GM23248 (cell line): Measurements from ENCODE around the gene NDST4. TPM values are rescaled to one million over a fixed set of nuclear protein-coding genes. Genes with fewer than 3 reads are reported as not detected.

ENCODE experiments used
- DNase-seq: peaks from one replicate; pipeline ENCODE4 v3.0.0-alpha.2; 2015
- H2AFZ ChIP-seq: fragments of 200-600 bp; sonication (generic); 2 replicates; pipeline ENCODE4 v1.6.1; 2016; ENCODE audit warnings: antibody characterized with exemption
- H3F3A ChIP-seq: fragments of 200-600 bp; sonication (generic); 2 replicates; pipeline ENCODE4 v1.6.1; 2016; ENCODE audit warnings: mild to moderate bottlenecking, antibody characterized with exemption, mixed run types; ENCODE audit not compliant: insufficient read depth
- H3K27ac ChIP-seq: fragments of 200-600 bp; sonication (generic); 2 replicates; pipeline ENCODE4 v1.5.1; 2016; ENCODE audit warnings: mild to moderate bottlenecking
- H3K27me3 ChIP-seq: fragments of 200-600 bp; sonication (generic); replicated peaks from 2 replicates; pipeline ENCODE4 v1.6.1; 2016; ENCODE audit warnings: mild to moderate bottlenecking; ENCODE audit not compliant: insufficient read depth
- H3K36me3 ChIP-seq: fragments of 200-600 bp; sonication (generic); 2 replicates; pipeline ENCODE4 v1.6.1; 2016; ENCODE audit warnings: low read depth, mild to moderate bottlenecking
- H3K4me1 ChIP-seq: fragments of 200-600 bp; sonication (generic); 2 replicates; pipeline ENCODE4 v1.6.1; 2016; ENCODE audit warnings: mild to moderate bottlenecking; ENCODE audit not compliant: insufficient read depth
- H3K4me2 ChIP-seq: fragments of 200-600 bp; sonication (generic); one replicate; pipeline ENCODE4 v1.6.1; 2016; ENCODE audit warnings: mild to moderate bottlenecking; ENCODE audit not compliant: unreplicated experiment
- H3K4me3 ChIP-seq: fragments of 200-600 bp; sonication (generic); 2 replicates; pipeline ENCODE4 v1.5.1; 2016; ENCODE audit warnings: mild to moderate bottlenecking
- H3K79me2 ChIP-seq: fragments of 200-600 bp; sonication (generic); 2 replicates; pipeline ENCODE4 v1.6.1; 2016; ENCODE audit warnings: mild to moderate bottlenecking; ENCODE audit not compliant: insufficient read depth
- H3K9ac ChIP-seq: fragments of 200-600 bp; sonication (generic); 2 replicates; pipeline ENCODE4 v1.6.1; 2016; ENCODE audit warnings: mild to moderate bottlenecking
- H3K9me2 ChIP-seq: fragments of 200-600 bp; sonication (generic); 2 replicates; pipeline ENCODE4 v1.6.1; 2016; ENCODE audit warnings: mixed run types, mild to moderate bottlenecking, moderate library complexity; ENCODE audit not compliant: insufficient read depth
- H3K9me3 ChIP-seq: fragments of 200-600 bp; sonication (generic); one replicate; pipeline ENCODE4 v1.6.1; 2017; ENCODE audit warnings: low read depth
- H4K20me1 ChIP-seq: fragments of 200-600 bp; sonication (generic); 2 replicates; pipeline ENCODE4 v1.6.0; 2016; ENCODE audit not compliant: insufficient read depth
- EZH2 ChIP-seq: fragments of 200-600 bp; sonication (generic); IDR thresholded peaks from 2 replicates; pipeline ENCODE4 v1.6.1; 2018; ENCODE audit warnings: antibody characterized with exemption, mild to moderate bottlenecking; ENCODE audit not compliant: insufficient read depth, poor library complexity, severe bottlenecking
- EZH2phosphoT487 ChIP-seq: fragments of 200-600 bp; sonication (generic); IDR thresholded peaks from 2 replicates; pipeline ENCODE4 v1.6.1; 2018; ENCODE audit warnings: antibody characterized with exemption, moderate library complexity, mild to moderate bottlenecking, low read depth; ENCODE audit not compliant: insufficient read depth
- WGBS, 2 experiments: methylation state at CpG; one replicate each; pipeline ENCODE4 v1.1.6; 2015 to 2017; ENCODE audit warnings: low lambda C conversion rate in 2 of 2, low coverage in 1 of 2; ENCODE audit errors: missing lambda C conversion rate in 2 of 2; 5-methylcytosine and 5-hydroxymethylcytosine counted together
- in situ Hi-C: fragments of 300-500 bp; cut with MboI; formaldehyde crosslinking; loops from 2 replicates; pipeline ENCODE4 v1.15.0; 2020
- polyA plus RNA-seq: library from polyadenylated mRNA; unstranded; fragments of >200 nt; fragmentation: Nextera tagmentation; extraction: Ambion mirVana; gene quantifications from 2 replicates; pipeline ENCODE4 v1.2.1, GENCODE V29; 2016
- total RNA-seq: library from RNA; depleted of rRNA; stranded (reverse); fragments of >200 nt; shearing (Covaris generic); gene quantifications from 2 replicates; pipeline ENCODE4 v1.2.3, GENCODE V29; 2014

The NDST4 gene
- total and polyA plus RNA-seq, 2 experiments from 2014 or later = not detected

DNA sequence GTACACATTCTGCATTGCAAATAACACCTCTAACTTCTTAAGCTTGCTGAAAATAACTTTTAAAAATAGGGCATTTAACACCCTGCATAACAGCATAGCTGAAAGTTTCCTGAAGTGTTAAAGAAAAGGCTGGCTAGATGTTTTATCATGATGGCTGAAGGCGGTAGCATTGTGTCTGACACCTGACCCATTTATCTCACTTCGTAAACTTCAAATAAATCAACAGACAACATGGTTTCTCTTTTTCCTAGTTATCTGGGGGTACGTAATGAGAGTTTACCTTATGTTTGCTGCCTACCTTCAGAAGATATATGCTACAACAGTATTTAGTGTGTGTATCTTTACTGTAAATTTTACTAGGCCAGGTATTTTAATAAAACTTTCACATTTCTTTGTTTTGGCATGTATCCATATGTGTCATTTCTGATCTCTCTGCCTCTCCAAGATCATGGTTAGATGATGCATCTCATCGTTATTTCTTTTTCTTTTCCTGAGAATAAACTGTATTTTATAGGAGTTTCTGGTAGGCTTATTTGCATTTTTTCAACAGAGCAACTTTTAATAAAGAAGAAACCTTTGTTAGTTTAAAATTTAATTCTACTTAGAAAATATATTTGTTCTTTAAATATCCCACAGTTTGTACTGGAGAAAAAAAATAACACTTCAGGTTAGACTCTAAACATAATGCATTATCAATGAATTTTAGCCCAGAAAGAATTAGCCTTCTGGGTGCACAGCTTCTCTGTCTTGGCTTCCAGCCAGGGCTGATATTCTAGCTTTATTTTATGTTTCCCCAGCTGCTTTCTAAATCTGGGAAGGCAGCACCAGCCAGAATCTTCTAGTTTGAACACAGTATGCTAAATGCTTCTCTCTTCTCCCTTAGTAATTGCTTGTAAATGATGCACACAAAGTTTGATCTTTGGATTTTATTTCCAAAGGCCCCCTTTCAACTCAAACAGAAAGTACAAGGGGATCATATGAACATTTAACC is 2.9 kb downstream of the NDST4 start:
- Histone ChIP-seq H3K4me1 (no peaks in the 10 kb centered on the region), H3F3A (peaks cover 9% of the 10 kb centered on the region; the same call in 1 of the 2 replicates), H3K9me3 (no peaks in the 10 kb centered on the region), H2AFZ (no peak overlapping the region), H3K4me2 (no peak overlapping the region), H3K4me3 (no peak overlapping the region), H3K27ac (no peak overlapping the region), H3K9ac (no peak overlapping the region), H3K9me2 (no peaks in the 10 kb centered on the region), H3K27me3 (no peaks in the 10 kb centered on the region), H4K20me1 (no peaks in the 10 kb centered on the region), H3K36me3 (no peaks in the 10 kb centered on the region), H3K79me2 (no peaks in the 10 kb centered on the region)
- TF ChIP-seq EZH2phosphoT487 = no peak
- no peak for TF ChIP-seq EZH2
- 82 to 83% methylated on average over 4 of the region's 4 CpGs for WGBS, 2 experiments
- in situ Hi-C loops = loop anchor here (25.0 kb wide), 1 partner anchor 427 kb away; no protein-coding TSS in a partner anchor
- no peak for DNase-seq

DNA sequence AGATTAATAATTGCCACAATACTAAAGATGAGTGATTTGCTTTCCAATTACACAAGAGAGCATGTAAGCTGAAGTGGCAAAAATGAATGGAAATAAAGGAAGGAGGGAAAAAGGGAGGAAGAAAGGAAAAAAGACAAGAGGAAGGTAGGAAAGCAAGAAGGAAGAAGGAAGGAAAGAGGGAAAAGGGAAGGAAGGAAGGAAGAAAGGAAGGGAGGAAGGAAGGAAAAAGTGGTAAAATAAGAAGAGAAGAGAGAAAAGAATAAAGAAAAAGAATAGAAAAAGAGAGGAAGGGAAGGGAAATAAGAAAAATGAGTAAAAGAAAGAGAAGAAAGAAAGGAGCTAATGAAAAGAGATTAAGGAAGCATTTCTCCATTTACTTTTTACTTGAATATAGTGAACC is 4.6 kb downstream of the NDST4 start:
- no peak for TF ChIP-seq EZH2
- TF ChIP-seq EZH2phosphoT487 = no peak
- H3K36me3 ChIP-seq = no peaks in the 10 kb centered on the region
- no peaks in the 10 kb centered on the region for H3K9me3 ChIP-seq
- no peaks in the 10 kb centered on the region for H3K9me2 ChIP-seq
- no peak overlapping the region for H3K4me2 ChIP-seq
- DNase-seq = no peak
- no peak overlapping the region for H2AFZ ChIP-seq
- H3K79me2 ChIP-seq = no peaks in the 10 kb centered on the region
- no peaks in the 10 kb centered on the region for H3K4me1 ChIP-seq
- no peak overlapping the region for H3K27ac ChIP-seq
- no peaks in the 10 kb centered on the region for H3K27me3 ChIP-seq
- H3K4me3 ChIP-seq = no peak overlapping the region
- in situ Hi-C loops = loop anchor here (25.0 kb wide), 1 partner anchor 428 kb away; no protein-coding TSS in a partner anchor
- peaks cover 1% of the 10 kb centered on the region; the same call in 1 of the 2 replicates for H3F3A ChIP-seq
- no peak overlapping the region for H3K9ac ChIP-seq
- H4K20me1 ChIP-seq = no peaks in the 10 kb centered on the region

DNA sequence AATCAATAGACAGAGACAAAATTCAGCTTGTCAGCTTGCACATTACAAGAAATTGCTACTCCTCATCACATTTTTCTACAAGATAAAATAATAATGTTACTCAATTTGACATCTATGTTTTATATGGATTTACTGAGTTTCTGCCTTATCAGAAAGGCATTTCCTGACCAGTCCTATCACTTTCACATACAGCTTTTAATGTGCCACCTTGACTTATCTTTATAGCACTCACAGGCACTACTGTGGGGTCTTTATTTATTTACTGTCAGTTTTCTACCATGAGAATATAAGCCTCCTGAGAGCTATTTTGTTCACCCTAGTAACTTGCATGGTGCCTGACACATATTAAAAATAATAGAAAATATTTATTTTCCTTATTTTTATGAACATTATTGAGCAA is 6.0 kb downstream of the NDST4 start:
- H3F3A ChIP-seq = no peaks in the 10 kb centered on the region
- no peak overlapping the region for H2AFZ ChIP-seq
- H3K27ac ChIP-seq = no peak overlapping the region
- DNase-seq = no peak
- H3K36me3 ChIP-seq = no peaks in the 10 kb centered on the region
- H4K20me1 ChIP-seq = no peaks in the 10 kb centered on the region
- no peaks in the 10 kb centered on the region for H3K79me2 ChIP-seq
- in situ Hi-C loops = loop anchor here (25.0 kb wide), 1 partner anchor 430 kb away; no protein-coding TSS in a partner anchor
- no peak overlapping the region for H3K4me3 ChIP-seq
- TF ChIP-seq EZH2 (no peak), EZH2phosphoT487 (no peak)
- H3K9ac ChIP-seq = no peak overlapping the region
- H3K9me2 ChIP-seq = no peaks in the 10 kb centered on the region
- H3K9me3 ChIP-seq = no peaks in the 10 kb centered on the region
- no peak overlapping the region for H3K4me2 ChIP-seq
- no peaks in the 10 kb centered on the region for H3K4me1 ChIP-seq
- H3K27me3 ChIP-seq = no peaks in the 10 kb centered on the region

DNA sequence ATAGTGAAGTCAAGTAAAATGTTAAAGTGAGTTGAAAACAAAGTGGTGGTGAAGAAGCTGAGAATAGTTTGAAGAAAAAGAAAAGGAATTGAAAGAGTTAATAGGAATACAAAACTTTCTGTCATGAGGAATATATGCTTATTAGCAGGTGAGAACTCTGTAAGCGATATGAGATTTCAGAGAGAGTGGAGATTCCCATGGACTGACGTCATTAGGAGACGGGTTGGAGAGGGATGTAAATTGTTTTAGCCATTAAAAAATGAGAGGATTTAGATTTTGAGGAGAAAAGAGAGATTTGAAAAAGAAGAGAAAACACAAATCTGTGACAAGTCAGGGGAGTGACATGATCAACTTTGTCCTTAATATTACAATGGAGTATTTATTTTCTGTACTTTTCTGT is 11.7 kb downstream of the NDST4 start:
- H3K9me3 ChIP-seq = no peaks in the 10 kb centered on the region
- WGBS, 2 experiments = 86 to 93% methylated on average over 3 of the region's 3 CpGs
- H3K4me2 ChIP-seq = no peak overlapping the region
- TF ChIP-seq EZH2 (no peak), EZH2phosphoT487 (no peak)
- in situ Hi-C loops = loop anchor here (25.0 kb wide), 1 partner anchor 436 kb away; no protein-coding TSS in a partner anchor
- no peaks in the 10 kb centered on the region for H3K4me1 ChIP-seq
- no peaks in the 10 kb centered on the region for H3K36me3 ChIP-seq
- H3F3A ChIP-seq = no peaks in the 10 kb centered on the region
- no peaks in the 10 kb centered on the region for H3K27me3 ChIP-seq
- H3K4me3 ChIP-seq = no peak overlapping the region
- DNase-seq = no peak
- H3K9me2 ChIP-seq = no peaks in the 10 kb centered on the region
- H3K9ac ChIP-seq = no peak overlapping the region
- H3K27ac ChIP-seq = no peak overlapping the region
- no peaks in the 10 kb centered on the region for H4K20me1 ChIP-seq
- H2AFZ ChIP-seq = no peak overlapping the region
- no peaks in the 10 kb centered on the region for H3K79me2 ChIP-seq
